HPDE6-E6E7 (cell line): Measurements from ENCODE around the gene GALNT10.
A peak's percentile ranks its signal among the peaks of the same experiment; 100 is the strongest.

ENCODE experiments used
- DNase-seq: peaks from one replicate; pipeline ENCODE4 v3.0.0; 2011; ENCODE audit warnings: missing footprints; ENCODE audit errors: extremely low spot score

Gene GALNT10

DNA sequence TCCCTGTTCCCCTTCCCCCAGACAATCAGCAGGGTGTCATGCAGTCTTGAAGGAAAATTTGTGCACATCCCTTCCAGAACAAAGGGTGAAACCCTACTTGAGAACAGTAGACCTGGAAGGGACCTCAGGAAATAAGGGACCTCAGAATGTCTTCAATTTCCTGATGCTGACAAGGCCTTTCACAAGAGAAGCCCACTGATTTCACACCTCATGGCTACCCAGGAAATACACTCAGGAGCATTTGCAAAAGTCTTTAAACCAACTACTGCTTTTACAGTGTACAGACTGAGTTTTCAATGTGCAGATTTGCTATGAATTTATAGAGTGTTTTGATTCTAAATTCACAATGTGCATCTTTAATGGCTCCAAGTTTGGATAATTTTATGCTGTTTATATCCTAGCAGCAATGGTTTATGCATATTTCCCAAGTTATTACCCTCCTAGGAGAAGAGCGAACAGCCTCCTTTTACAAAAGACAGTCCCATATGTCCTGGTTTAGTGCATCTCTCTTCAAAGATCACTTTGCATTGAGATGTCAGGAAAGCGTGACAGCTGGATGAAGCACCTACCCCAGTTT, 74.8 kb downstream of the GALNT10 start:
- no peak for DNase-seq

DNA sequence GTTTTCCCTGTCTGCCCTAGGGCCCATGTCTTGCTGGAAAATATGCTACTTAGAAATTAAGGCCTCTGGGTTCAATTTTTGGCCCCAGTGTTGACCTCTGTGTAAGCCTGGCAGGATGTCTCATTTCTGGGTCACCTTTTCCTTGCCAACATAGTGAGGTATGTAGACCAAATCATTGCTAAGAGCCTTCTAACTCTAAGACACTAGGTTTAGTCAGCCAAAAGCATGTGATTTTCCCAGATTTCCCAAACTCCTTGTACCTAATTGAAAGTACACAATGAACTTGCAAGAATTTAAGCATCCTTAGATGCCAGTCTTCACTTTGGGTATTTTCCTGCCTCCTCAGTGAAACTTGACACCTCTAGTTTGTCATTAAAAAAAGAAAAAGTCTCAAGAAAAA, 77.0 kb downstream of the GALNT10 start:
- DNase-seq: no peak

DNA sequence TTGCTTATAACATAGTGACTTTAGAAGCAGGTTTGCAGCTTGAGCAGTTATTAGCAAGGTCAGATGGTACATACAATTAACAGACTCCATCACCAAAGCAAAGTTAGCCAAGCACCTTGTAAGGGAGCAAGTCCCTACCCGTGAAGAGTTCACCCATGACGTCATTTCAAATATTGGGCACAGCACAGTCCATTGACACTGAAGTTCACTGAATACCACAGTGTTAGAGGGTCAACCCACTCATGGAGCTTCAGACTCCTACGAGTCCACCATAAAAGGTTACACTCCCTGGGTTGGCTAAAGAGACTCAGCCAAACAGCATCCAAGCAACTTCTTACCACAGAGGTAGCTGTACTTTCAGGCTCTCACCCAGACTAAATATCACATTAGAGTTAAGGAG, 77.5 kb downstream of the GALNT10 start:
- no peak for DNase-seq

DNA sequence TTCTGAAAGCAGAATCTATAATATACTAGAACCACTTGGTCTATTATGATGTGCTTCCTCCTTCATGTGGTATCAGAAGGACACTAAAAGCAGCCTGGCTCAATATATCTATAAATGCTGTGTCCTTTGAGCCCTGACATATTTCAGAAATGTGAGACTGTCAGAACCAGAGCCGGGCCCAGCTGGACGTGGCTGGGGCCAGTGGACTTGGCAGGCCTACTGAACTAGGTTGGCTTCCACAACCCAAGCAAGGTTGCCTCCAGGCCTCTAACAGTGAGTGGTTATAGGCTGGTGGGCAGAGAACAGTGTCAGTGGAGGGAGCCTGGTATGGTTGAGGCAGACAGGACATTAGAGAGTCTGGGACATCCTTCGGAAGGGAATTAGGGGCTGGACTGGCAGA, 78.9 kb downstream of the GALNT10 start:
- no peak for DNase-seq

DNA sequence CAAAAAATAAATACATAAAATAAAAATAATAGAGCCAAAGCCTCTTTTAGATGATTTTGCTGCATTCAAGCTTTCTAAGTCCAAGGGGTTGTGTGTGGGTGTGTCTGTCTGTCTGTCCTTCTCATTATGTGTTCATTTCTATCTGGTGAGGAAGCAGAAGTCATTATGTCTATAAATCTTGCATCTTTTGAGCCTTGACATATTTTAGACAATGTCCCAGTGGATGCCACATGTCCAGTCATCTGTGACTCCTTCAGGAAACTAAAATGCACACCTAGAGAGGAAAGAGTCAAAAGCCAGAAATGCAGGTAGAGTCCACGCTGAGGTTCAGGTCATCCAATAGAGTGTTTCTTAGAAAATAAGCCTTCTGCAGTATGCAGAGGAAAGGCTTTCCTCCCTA, 80.9 kb downstream of the GALNT10 start:
- DNase-seq: no peak

DNA sequence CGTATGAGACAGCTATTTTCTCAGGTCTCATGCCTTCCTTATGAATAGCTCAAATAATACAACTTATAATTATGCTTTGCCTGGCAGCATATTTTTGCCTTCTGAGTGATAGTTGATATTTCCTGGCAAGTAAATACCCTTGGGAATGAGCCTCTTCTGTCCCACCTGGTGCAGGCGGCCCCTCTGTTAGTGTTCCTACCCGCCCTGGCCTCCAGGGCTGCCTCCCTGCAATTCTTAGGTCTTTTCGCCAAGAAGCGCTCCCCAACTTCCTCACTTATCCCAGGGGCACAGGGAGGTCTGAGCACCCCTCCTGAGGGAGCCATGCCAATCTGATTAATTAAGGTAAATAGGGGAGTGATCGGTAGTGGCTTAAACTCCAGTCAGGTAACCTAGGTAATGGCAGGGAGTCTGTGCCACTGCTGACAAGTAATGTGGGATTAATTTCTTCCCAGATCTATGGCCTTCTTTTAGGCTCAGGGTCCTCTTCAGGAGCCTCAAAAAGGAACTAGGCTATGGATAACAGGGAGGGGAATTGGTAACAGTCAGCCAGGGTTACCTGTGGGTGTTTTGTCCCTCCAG, 81.5 kb downstream of the GALNT10 start:
- DNase-seq: no peak

DNA sequence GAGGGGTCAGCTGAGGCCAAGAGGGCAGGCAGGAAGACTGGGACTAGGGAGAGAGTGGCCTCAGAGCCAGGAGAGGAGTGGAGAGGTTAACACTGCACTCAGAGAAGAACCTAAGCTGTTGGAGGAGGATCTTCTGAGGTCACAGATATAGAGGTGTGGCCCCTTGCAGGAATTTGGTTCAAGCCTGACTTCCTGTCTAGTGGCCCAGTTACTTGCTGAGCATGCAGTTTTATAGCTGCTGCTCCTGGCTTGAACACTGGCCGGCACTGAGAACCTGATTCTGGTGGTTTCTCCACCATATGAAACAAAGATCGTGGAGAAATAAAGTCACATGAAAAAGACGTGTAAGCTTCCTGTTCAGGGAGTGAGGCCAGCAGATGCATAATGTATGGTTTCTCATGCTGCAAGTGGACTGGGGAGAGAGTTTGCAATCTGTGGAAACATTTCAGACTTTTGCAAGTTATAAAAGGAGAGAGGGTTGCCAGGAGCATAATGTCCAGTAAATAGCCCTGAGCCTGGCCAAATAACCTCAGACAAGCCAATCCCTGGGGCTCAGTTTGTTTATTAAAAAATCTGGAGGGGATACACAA, 82.6 kb downstream of the GALNT10 start:
- no peak for DNase-seq

DNA sequence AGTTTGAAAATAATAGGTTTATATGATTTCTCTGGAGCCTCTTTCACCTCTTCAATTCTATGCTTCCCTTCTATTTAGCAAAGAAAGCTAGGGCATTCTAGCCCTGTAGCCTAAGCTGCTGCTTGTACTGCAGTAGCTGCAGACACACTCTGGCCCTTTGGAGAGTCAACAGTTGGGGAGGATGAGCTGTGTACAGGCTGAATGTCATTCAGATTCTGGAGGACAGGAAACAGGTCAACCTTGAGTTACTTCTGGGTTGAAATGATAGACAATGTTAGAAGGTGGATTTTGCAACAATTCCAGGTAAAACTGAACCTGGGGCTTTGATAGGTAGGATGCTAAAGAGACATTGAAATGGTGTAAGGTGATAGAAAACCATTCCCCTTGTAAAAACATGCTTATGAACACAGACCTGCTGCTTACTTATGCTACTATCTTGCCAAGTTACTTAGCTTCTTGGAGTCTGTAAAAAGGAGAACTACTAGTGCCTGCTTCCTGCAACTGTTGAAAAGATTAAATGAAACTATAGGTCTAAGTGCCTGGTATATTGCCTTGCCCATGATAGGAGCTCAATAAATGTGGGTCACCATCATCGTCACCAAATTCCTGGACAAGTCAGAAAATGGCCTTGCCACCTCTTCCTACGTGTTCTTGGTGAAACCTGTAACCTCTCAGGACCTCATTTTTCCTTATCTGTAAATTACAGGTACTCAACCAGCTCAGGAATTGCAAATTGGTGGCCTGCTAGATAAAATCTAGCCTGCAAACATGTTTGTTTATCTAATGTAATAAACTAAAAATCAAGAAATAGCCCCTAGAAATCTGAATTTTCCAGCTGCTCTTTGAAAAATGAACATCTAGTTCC, 83.7 kb downstream of the GALNT10 start:
- DNase-seq: no peak

DNA sequence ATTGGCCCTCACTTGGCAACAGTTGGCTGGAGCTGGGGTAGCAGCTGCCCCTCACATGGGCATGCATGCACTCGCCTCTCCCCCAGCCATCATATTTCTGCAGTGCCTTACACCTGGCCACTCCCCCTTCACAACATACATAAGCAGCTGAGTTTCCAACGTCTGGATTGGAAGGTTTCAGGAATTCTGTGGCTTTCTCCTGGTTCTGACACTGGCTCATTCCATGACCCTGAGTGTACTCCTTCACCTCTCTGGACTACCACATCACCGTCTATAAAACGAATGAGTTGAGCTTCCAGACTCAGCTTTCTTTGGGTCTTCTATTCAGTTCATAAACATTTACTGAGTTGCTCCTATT, 84.3 kb downstream of the GALNT10 start:
- no peak for DNase-seq

DNA sequence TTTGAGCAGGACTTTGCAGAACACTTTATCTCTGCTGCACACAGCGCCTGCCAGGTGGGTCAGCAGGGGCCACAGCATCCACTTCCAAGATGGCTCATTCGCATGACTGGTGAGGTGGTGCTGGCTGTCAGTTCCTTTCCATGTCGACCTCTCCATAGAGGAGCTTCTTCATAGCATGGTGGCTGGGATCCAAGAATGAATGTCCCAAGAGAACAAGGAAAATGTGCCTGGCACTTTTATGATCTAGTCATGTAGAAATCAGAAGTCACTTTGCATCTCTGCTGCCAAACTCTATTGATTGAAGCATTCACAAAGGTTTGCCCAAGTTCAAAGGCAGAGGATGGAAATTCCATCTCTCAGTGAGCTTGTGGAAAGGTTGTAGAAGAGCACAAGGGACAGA, 85.0 kb downstream of the GALNT10 start:
- DNase-seq: no peak

DNA sequence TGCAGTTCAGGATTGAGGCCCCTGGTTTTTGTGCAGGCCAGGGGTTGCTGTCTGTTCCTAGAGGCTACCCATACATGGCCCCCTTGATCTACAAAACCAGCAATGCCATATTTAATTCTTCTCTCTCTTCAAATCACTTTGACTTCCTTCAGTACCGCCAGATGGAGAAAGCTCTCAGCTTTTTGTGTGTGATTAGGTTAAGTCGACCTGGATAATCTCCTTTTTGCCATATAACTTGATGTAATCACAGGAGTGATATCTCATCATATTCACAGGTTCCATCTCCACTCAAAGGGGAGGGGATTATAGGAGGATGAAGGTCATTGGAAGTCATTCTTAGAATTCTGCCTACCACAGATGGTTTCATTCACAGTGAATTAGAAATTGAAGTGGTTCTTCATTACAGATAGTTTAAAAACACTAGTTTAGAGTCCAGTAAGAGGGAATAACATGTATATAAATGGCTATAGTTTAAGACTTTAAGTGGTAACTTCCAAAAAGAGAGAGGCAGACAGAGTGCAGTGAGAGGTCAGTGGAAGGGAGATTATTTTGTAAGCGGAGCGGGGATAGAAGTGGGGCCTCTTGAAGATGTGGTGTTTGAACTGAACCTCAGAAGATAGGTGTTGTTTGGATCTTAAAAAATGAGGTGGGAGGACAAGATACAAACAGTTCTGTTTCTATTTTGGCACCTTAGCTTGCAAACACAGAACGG, 85.9 kb downstream of the GALNT10 start:
- no peak for DNase-seq

DNA sequence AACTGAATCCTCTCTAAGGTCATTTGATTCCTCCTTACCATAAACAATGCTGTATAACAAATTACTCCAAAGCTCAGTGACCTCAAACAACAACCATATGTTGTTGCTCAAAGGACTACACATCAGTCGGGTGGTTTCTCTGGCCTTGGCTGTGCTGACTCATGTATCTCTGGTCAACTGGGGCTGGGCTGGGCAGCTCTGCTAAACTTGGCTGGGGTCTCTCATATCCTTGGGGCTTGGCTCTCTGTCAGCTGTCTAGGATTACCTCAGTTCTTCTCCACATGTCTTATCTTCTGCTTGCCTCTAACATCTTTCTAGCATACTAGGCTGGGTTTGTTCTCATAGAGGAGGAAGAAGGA, 86.4 kb downstream of the GALNT10 start:
- no peak for DNase-seq

DNA sequence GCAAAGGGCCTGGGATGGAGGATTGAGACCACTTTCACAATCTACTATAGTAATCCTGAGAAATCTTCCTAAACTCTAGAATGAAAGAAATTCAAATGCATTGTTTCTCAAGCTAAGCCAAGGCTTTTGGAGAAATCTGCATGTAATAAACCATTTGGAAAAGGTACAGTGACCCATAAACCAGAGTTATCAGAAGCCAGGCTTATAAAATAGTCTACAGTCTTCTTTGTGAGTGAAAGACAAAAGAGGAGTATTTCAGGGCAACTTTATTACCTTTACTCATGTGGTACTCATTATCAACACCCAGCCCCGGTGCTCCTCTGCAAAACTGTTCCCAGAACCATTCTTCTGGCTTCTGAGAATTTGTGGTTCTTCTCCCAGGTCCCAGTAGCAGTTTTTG, 87.0 kb downstream of the GALNT10 start:
- DNase-seq: no peak

DNA sequence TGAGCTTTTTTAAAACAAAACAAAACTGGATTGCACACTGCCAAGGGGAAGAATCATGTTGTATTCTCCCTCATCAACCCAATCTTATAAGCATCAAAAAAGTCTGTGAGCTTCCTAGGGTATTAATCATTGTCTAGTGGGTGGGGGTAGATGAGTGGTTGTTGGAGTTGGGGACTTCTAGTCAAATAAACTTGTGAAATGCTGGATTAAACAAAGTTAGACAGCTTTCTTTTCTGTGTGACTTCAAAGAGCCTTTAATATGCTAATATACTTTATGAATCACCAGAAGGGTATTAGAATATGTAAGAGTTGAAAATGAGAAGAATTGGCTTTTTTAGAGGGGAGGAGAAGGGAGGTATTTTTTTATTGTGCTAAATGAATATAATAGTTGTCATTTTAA, 87.7 kb downstream of the GALNT10 start:
- DNase-seq: no peak

DNA sequence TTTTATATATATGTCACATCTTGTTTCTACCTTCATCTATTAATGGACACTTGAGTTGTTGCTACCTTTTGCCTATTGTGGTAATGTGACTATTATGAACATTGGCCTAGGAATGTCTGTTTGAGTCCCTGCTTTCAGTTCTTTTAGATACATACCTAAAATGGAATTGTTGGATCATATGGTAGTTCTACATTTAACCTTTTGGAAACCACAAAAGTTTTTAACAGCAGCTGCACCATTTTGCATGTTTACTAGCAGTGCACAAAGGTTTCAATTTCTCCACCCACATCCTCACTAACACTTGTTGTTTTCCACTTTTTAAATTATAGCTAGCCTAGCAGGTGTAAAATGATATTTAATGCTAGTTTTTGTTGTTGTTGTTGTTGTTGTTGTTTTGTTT, 88.4 kb downstream of the GALNT10 start:
- no peak for DNase-seq

DNA sequence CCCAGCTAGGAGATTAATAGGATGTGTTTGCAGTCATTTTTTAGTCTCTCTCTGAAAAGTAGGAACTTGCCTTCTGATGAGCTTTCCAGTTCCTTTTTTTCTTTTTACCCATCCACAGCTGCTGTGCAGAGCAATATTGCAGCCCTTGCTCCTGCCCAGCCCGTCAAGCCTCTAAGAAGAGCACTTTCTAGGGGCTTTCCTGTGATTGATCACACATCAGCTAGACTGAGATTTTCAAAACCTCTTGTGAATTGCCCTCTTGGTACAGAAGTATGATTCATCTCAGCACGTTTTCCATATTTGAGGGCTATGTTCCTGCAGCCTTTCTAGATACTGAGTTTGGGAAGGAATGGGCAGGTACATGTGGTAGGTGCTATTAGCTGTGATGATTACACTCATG, 93.9 kb downstream of the GALNT10 start:
- no peak for DNase-seq

DNA sequence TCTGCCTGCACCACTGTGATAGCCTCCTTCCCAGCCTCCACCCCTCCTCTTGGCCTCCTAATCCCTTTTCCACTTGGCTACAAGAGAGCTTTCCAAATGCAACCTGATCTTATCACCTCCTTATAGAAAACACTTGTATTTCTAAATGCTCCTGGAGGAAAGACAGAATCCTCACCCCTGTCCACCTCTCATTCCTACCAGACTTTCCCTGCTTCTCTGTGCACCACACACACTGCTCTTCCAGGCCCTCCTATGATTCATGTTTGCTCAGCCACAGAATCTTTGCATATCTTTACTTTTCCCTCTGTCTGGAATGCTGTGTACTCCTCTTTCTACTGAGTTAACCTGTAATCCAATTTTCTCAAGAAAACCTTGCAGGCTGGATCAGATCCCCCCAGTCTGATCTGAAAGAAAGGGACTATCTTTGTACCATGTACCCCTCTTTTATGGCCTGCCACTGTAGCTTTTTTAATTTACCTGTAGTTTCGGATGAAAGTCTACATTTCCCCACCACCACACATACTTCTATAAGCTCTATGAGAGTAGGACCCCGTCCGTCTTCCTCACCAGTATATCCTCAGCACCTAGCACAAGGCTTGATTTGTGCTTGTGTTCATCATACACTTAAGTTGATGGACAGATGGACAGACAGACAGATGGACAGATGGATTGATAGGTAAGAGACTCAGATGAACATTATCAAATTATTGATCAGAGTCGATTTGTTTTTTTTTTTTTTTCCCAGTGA, 95.3 kb downstream of the GALNT10 start:
- DNase-seq: no peak

DNA sequence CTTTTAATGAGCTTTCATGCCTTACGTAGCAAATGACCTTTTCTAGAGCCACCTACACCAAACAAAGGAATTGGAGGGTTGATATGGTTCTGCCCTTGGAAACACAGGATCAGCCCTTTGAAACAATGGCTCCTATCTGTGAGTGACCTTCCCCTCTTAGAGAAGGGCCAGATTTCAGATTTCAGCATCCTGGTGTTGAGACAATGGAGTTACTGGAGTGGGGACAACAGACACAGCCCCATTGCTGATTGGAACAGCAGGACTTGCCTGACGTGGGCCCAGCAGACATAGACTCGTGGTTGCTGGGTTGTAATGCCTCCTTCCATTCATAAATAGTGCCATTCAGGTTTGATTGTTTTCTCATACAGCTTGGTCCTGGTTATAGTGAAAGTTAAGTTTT, 96.0 kb downstream of the GALNT10 start:
- DNase-seq: no peak

DNA sequence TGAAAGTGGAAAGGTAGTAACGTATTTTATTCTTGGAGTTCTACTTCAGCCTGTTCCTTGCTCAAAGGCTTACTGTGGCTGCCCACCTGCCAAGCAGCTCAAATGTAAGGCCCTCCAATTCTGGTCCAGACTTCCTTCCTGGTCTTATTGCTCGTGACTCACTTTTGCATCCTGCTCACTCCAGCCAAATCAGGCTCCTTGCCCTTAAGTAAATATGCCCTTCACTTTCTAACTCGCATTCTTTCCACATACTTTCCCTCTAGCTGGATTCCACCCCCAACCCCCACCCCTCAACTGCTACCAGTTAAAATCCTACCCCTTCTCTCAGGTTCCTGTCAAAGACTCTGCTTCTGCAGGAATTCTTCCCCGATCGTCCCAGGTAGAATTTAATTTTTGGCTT, 96.6 kb downstream of the GALNT10 start:
- peak; percentile 45 for DNase-seq

DNA sequence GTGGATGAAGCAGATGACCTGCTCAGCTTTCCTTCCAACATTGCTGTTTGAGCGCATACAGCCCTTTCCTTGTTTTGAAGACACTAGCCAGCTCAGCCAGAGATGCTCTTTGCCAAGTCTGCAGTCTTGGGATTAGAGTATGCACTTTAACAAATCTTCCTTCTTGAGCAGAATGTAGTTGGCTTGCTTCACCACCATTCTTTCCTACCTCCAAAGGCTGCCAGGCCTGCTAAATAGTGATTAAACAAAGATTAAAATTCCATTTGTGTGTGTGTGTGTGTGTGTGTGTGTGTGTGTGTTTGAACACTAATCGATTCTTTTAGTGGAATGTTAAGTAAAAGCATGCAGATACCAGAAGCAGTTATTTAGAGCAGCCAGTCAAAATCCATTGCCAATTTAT, 97.6 kb downstream of the GALNT10 start:
- no peak for DNase-seq

DNA sequence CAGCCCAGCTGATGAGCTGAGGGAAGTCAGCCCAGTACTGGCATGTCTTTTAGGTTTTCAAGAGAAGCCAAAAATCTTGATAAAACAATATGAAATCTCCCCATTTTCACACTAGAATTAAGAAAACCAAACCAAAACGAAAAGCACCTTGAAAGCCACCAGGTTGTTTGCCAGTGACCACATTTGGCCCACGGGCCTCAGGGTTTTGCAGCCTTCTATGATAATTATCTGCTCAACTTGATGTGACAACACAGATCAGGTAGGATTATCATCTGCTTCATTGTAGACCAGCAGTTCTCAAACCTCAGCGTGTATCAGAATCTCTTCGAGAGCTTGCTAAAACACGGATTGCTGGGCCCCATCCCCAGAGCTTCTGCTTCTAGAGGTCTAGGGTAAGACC, 101.4 kb downstream of the GALNT10 start:
- no peak for DNase-seq

DNA sequence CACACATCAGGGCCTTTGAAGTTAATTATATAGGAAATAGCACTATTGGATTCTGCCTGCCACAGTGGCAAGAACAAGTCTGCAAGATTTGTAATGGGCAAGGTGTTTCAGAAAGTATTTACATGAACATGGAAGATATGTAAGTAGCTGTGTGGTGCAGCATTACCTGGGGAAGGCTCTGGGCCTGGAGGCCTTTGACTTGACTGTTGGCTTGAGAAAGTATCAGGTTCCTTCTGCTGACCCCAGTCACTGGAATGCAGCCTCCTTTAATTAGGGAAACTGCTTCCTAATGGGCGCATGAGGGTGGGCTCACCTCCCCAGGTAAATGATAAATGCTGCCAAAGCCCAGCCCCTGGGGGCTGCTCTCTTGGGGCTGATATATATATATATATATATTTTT, 102.7 kb downstream of the GALNT10 start:
- no peak for DNase-seq
